ENCODE results near the gene ANO1.

- no peak for TF ChIP-seq CTCF (IDR thresholded peaks at IDR 0.05; ENCODE audit: control extremely low read depth in 1 of 3, insufficient read depth in 1 of 3, low read depth in 1 of 3, low read length in 3 of 3)
- TF ChIP-seq CEBPB (IDR thresholded peaks at IDR 0.05; ENCODE audit: low read depth, low read length) = no peak
- TF ChIP-seq POLR2AphosphoS5 (IDR thresholded peaks at IDR 0.05; ENCODE audit: low read depth, low read length) = no peak
- TF ChIP-seq POLR2A (IDR thresholded peaks at IDR 0.05; ENCODE audit: control extremely low read depth in 1 of 2, low read depth in 2 of 2, low read length in 2 of 2) = no peak
- no peak for TF ChIP-seq PHF8 (conservative IDR thresholded peaks at IDR 0.05; ENCODE audit: low read depth, low read length)
- TF ChIP-seq YY1 (IDR thresholded peaks at IDR 0.05; ENCODE audit: low read depth, low read length) = no peak
- TF ChIP-seq RBBP5 (IDR thresholded peaks at IDR 0.05; ENCODE audit: borderline replicate concordance, low read depth, low read length) = no peak
Observed at GRCh38 chr11:70187771-70188170, 109.7 kb downstream of the ANO1 start.
